H1 (cell line): Measurements from ENCODE around the gene COL25A1. TPM values are rescaled to one million over a fixed set of nuclear protein-coding genes. Genes with fewer than 3 reads are reported as not detected.

Source experiments
- CTCF ChIA-PET: fragments of 300-600 bp; sonication (Branson Sonifier 250); formaldehyde crosslinking; loops from one replicate; lab custom pipeline; 2021; ENCODE audit not compliant: partially characterized antibody; lab: Charles Lee
- POLR2A ChIA-PET: fragments of 300-600 bp; sonication (Branson Sonifier 250); formaldehyde crosslinking; loops from one replicate; lab custom pipeline; 2021; ENCODE audit warnings: inconsistent platforms; ENCODE audit not compliant: partially characterized antibody; lab: Charles Lee
- DNase-seq, 2 experiments: peaks; one replicate each; pipeline versions ENCODE4 v3.0.0 to v3.0.0-alpha.2; 2010 to 2022; ENCODE audit warnings: low spot score in 2 of 2, low read depth in 1 of 2, mixed read lengths in 1 of 2
- FAIRE-seq: peaks from 2 replicates; lab custom pipeline; 2011; peaks lifted over from hg19 to GRCh38; lab: Jason Lieb, UNC
- H2AFZ ChIP-seq: 2 replicates; pipeline ENCODE4 v1.8.1; 2012; ENCODE audit warnings: low read length, inconsistent platforms
- H2AK5ac ChIP-seq: 2 replicates; pipeline ENCODE4 v1.6.1; 2013; ENCODE audit warnings: low read depth, low read length
- H2BK120ac ChIP-seq: replicated peaks from 2 replicates; pipeline ENCODE3; 2013; ENCODE audit warnings: low read depth, low read length, inconsistent platforms
- H2BK12ac ChIP-seq: 2 replicates; pipeline ENCODE4 v1.6.1; 2013; ENCODE audit warnings: low read depth, low read length
- H2BK15ac ChIP-seq: 2 replicates; pipeline ENCODE4 v1.6.1; 2013; ENCODE audit warnings: low read length
- H2BK20ac ChIP-seq: 2 replicates; pipeline ENCODE4 v1.6.1; 2013; ENCODE audit warnings: low read length
- H2BK5ac ChIP-seq: 2 replicates; pipeline ENCODE4 v1.6.1; 2013; ENCODE audit warnings: low read depth, low read length
- H3K14ac ChIP-seq: 2 replicates; pipeline ENCODE4 v1.6.1; 2013; ENCODE audit warnings: inconsistent platforms; ENCODE audit not compliant: insufficient read length
- H3K18ac ChIP-seq: 2 replicates; pipeline ENCODE4 v1.6.1; 2013; ENCODE audit warnings: low read length; ENCODE audit errors: extremely low read depth
- H3K23ac ChIP-seq: 2 replicates; pipeline ENCODE4 v1.6.1; 2013; ENCODE audit warnings: inconsistent platforms; ENCODE audit not compliant: insufficient read length
- H3K23me2 ChIP-seq: 2 replicates; pipeline ENCODE4 v1.6.1; 2013; ENCODE audit warnings: low read depth, low read length
- H3K27ac ChIP-seq: 2 replicates; pipeline ENCODE4 v1.6.1; 2011; ENCODE audit warnings: low read depth, low read length, inconsistent platforms
- H3K27me3 ChIP-seq, 4 experiments: replicated peaks in 1 of 4; 1 replicate in 1 of 4; 2 replicates in 3 of 4; pipeline versions ENCODE4 v1.6.1 to v1.8.1; 2011 to 2013; ENCODE audit warnings: low read length in 3 of 4, mild to moderate bottlenecking in 3 of 4, inconsistent platforms in 2 of 4, mixed read lengths in 2 of 4, moderate library complexity in 1 of 4; ENCODE audit not compliant: control insufficient read depth in 3 of 4, insufficient read depth in 3 of 4; ENCODE audit errors: extremely low read depth in 1 of 4
- H3K36me3 ChIP-seq, 4 experiments: 2 replicates each; pipeline versions ENCODE4 v1.6.1 to v1.8.1; 2011 to 2013; ENCODE audit warnings: mild to moderate bottlenecking in 4 of 4, low read length in 3 of 4, moderate library complexity in 2 of 4, control low read depth in 1 of 4, inconsistent platforms in 1 of 4; ENCODE audit not compliant: insufficient read depth in 4 of 4, control insufficient read depth in 2 of 4
- H3K4ac ChIP-seq: replicated peaks from 2 replicates; pipeline ENCODE3; 2013; ENCODE audit warnings: low read length, low read depth, mixed read lengths, inconsistent platforms; ENCODE audit not compliant: insufficient read length
- H3K4me1 ChIP-seq, 4 experiments: replicated peaks in 1 of 4; 1 replicate in 1 of 4; 2 replicates in 3 of 4; pipeline versions ENCODE4 v1.6.1 to v1.8.1; 2011 to 2013; ENCODE audit warnings: low read length in 3 of 4, inconsistent platforms in 2 of 4, mixed read lengths in 1 of 4; ENCODE audit not compliant: insufficient read depth in 4 of 4, control insufficient read depth in 3 of 4
- H3K4me2 ChIP-seq, 2 experiments: 2 replicates each; pipeline versions ENCODE4 v1.6.1 to v1.8.1; 2011 to 2013; ENCODE audit warnings: low read depth in 2 of 2, low read length in 2 of 2, control low read depth in 1 of 2, inconsistent platforms in 1 of 2, mild to moderate bottlenecking in 1 of 2; ENCODE audit not compliant: insufficient read depth in 1 of 2
- H3K4me3 ChIP-seq, 4 experiments: fragments of 200-600, 300-600 bp in 1 of 4; sonication (generic), shearing (Covaris generic), sonication (Bioruptor Twin) in 1 of 4; 2 replicates each; pipeline versions ENCODE4 v1.5.1 to v1.8.1; 2011 to 2016; ENCODE audit warnings: low read length in 4 of 4, low read depth in 3 of 4, control low read depth in 2 of 4, inconsistent platforms in 2 of 4, mild to moderate bottlenecking in 2 of 4, mixed read lengths in 1 of 4, moderate library complexity in 1 of 4; ENCODE audit not compliant: insufficient read depth in 2 of 4; ENCODE audit errors: extremely low read depth in 1 of 4
- H3K56ac ChIP-seq: replicated peaks from 2 replicates; pipeline ENCODE3; 2013; ENCODE audit warnings: low read depth, mild to moderate bottlenecking, mixed read lengths, low read length, inconsistent platforms; ENCODE audit not compliant: insufficient read length
- H3K79me1 ChIP-seq: 2 replicates; pipeline ENCODE4 v1.6.1; 2013; ENCODE audit warnings: low read depth, low read length, control low read depth
- H3K79me2 ChIP-seq, 2 experiments: 2 replicates each; pipeline versions ENCODE4 v1.6.1 to v1.8.1; 2012 to 2013; ENCODE audit warnings: low read length in 2 of 2, mild to moderate bottlenecking in 2 of 2, inconsistent platforms in 1 of 2; ENCODE audit not compliant: insufficient read depth in 2 of 2, control insufficient read depth in 1 of 2
- H3K9ac ChIP-seq, 4 experiments: replicated peaks in 1 of 4; 1 replicate in 1 of 4; 2 replicates in 3 of 4; pipeline versions ENCODE4 v1.6.1 to v1.8.1; 2011 to 2013; ENCODE audit warnings: low read depth in 3 of 4, low read length in 3 of 4, control low read depth in 2 of 4, mild to moderate bottlenecking in 2 of 4, moderate library complexity in 2 of 4, inconsistent platforms in 1 of 4; ENCODE audit errors: extremely low read depth in 1 of 4
- H3K9me3 ChIP-seq, 2 experiments: 2 replicates each; pipeline versions ENCODE4 v1.6.1 to v1.8.1; 2012 to 2013; ENCODE audit warnings: mild to moderate bottlenecking in 2 of 2, moderate library complexity in 2 of 2, control low read depth in 1 of 2, inconsistent platforms in 1 of 2, low read depth in 1 of 2, low read length in 1 of 2, mixed read lengths in 1 of 2; ENCODE audit not compliant: insufficient read depth in 2 of 2
- H4K20me1 ChIP-seq, 2 experiments: replicated peaks in 1 of 2; 2 replicates each; pipeline versions ENCODE3 to v1.8.1; 2011 to 2013; ENCODE audit warnings: inconsistent platforms in 2 of 2, low read length in 2 of 2, mild to moderate bottlenecking in 1 of 2; ENCODE audit not compliant: insufficient read depth in 2 of 2, control insufficient read depth in 1 of 2
- H4K5ac ChIP-seq: 2 replicates; pipeline ENCODE4 v1.6.1; 2013; ENCODE audit warnings: low read length, low read depth, mixed read lengths, inconsistent platforms; ENCODE audit not compliant: insufficient read length
- H4K8ac ChIP-seq: 2 replicates; pipeline ENCODE4 v1.8.0; 2013; ENCODE audit warnings: mild to moderate bottlenecking, moderate library complexity, low read length, inconsistent platforms; ENCODE audit not compliant: insufficient read depth; ENCODE audit errors: extremely low read depth
- H4K91ac ChIP-seq: replicated peaks from 2 replicates; pipeline ENCODE3; 2013; ENCODE audit warnings: low read length, mixed read lengths, inconsistent platforms; ENCODE audit not compliant: insufficient read length
- BCL11A ChIP-seq, 2 experiments: IDR thresholded peaks; one replicate each; pipeline ENCODE4 v1.6.1; 2011; ENCODE audit warnings: low read depth in 2 of 2, low read length in 2 of 2, mild to moderate bottlenecking in 2 of 2
- BRCA1 ChIP-seq: IDR thresholded peaks from 2 replicates; pipeline ENCODE4 v1.6.1; 2012; ENCODE audit warnings: low read depth, low read length, improper control_type of control experiment
- CHD2 ChIP-seq: IDR thresholded peaks from 2 replicates; pipeline ENCODE4 v1.6.1; 2012; ENCODE audit warnings: low read length, improper control_type of control experiment
- KDM1A ChIP-seq: fragments of 200-600, 300-600 bp; sonication (generic); IDR thresholded peaks from 2 replicates; pipeline ENCODE4 v1.7.1; 2016; ENCODE audit warnings: mild to moderate bottlenecking, low read length, borderline replicate concordance
- KDM4A ChIP-seq: IDR thresholded peaks from one replicate; pipeline ENCODE4 v1.7.1; 2012; ENCODE audit warnings: low read depth, mild to moderate bottlenecking, moderate library complexity, low read length, inconsistent platforms; ENCODE audit not compliant: severe bottlenecking
- SIN3A ChIP-seq, 2 experiments: IDR thresholded peaks in 1 of 2; conservative IDR thresholded peaks in 1 of 2; 2 replicates each; pipeline ENCODE4 v1.6.1; 2011 to 2012; ENCODE audit warnings: low read length in 2 of 2, improper control_type of control experiment in 1 of 2, low read depth in 1 of 2, mild to moderate bottlenecking in 1 of 2
- SP2 ChIP-seq: IDR thresholded peaks from 2 replicates; pipeline ENCODE4 v1.6.1; 2012; ENCODE audit warnings: mild to moderate bottlenecking, low read length, inconsistent platforms
- SP4 ChIP-seq: IDR thresholded peaks from 2 replicates; pipeline ENCODE4 v1.6.1; 2012; ENCODE audit warnings: low read length, inconsistent platforms
- SRF ChIP-seq: IDR thresholded peaks from 2 replicates; pipeline ENCODE4 v1.6.1; 2011; ENCODE audit warnings: mild to moderate bottlenecking, low read depth, low read length, moderate library complexity
- TBP ChIP-seq: IDR thresholded peaks from 2 replicates; pipeline ENCODE4 v1.6.1; 2011; ENCODE audit warnings: low read depth, low read length, improper control_type of control experiment
- TCF12 ChIP-seq: IDR thresholded peaks from 2 replicates; pipeline ENCODE4 v1.6.1; 2011; ENCODE audit warnings: low read depth, mild to moderate bottlenecking, low read length
- WGBS, 2 experiments: shearing (Covaris generic) in 1 of 2; methylation state at CpG; one replicate each; pipeline versions ENCODE4 v1.1.6 to v1.1.7; 2013 to 2015; ENCODE audit warnings: low lambda C conversion rate in 2 of 2, mixed read lengths in 2 of 2, inconsistent platforms in 1 of 2, low coverage in 1 of 2, missing lambda C conversion rate in 1 of 2; ENCODE audit not compliant: insufficient replicate concordance in 2 of 2, insufficient coverage in 1 of 2, insufficient read length in 1 of 2; ENCODE audit errors: extremely low coverage in 1 of 2, missing lambda C conversion rate in 1 of 2; 5-methylcytosine and 5-hydroxymethylcytosine counted together
- polyA plus RNA-seq, 7 experiments: library from polyadenylated mRNA; depleted of rRNA in 3 of 7; stranded (reverse) in 5 of 7; unstranded in 2 of 7; fragments of >200 nt in 5 of 7; fragments of 200-250 nt in 2 of 7; gene quantifications; 1 replicate in 5 of 7; 2 replicates in 1 of 7; 4 replicates in 1 of 7; pipeline versions ENCODE4 v1.2.1 to v1.2.3, GENCODE V29; 2011 to 2013; ENCODE audit warnings: missing spikeins in 2 of 7, mixed read lengths in 2 of 7
- total RNA-seq: library from RNA; stranded (reverse); fragmentation: NEBNext Ultra II Directional; extraction: Animal tissue kit (Norgen Biotek cat#: 25700); gene quantifications from 2 replicates; pipeline ENCODE4 v1.2.1, GENCODE V29; 2021
- TF ChIP-seq, protein P1 (sequence below), 3 experiments: IDR thresholded peaks; 1 replicate in 2 of 3; 2 replicates in 1 of 3; pipeline versions ENCODE4 v1.5.1 to v1.6.1; 2011; ENCODE audit warnings: low read length in 3 of 3, mild to moderate bottlenecking in 3 of 3, inconsistent platforms in 2 of 3, low read depth in 1 of 3, moderate library complexity in 1 of 3; ENCODE audit not compliant: insufficient read depth in 1 of 3; ENCODE audit errors: control extremely low read depth in 1 of 3

Gene COL25A1
- total and polyA plus RNA-seq, 2 of the 8 experiments (the other 6 are each of a cell fraction or from before 2014, with no cell fraction given): 1.1 to 8.3 TPM

DNA sequence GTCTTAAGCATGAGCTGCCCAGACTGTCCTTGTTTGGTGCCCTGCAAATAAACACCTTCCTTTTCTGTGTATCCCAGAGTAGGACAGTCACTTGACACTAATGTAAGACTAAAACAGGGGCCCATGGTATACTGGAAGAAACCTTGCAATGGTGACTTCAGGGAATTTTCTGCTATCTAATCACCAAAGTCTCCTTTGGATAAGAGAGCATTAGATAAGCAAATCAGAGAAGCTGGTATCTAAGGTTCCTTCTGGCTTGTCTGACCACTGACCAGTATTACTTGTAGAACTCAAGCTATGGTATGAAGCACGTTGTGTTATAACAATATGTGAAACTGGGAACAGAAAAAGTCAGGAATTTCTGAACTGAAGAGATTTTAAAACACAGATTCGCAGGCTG, 173.9 kb downstream of the COL25A1 start:
- H3K56ac ChIP-seq: no peak overlapping the region
- H2BK12ac ChIP-seq: no peak overlapping the region
- H2BK15ac ChIP-seq: no peak overlapping the region
- H3K4me1 ChIP-seq: peaks cover 0 to 3% (median 1%) of the 10 kb centered on the region in 4 experiments; a peak in 1 of 7 replicates
- no peaks in the 10 kb centered on the region for H4K20me1 ChIP-seq
- no peaks in the 10 kb centered on the region for H3K23me2 ChIP-seq
- no peak overlapping the region for H4K91ac ChIP-seq
- H2AK5ac ChIP-seq: no peak overlapping the region
- CTCF ChIA-PET: interaction anchor here (0.6 to 2.8 kb wide), 5 partner anchors 121 to 817 kb away, joined by 3 to 6 read pairs (median 4); no protein-coding TSS in a partner anchor
- no peak overlapping the region for H4K8ac ChIP-seq
- no peak overlapping the region for H3K23ac ChIP-seq
- no peak overlapping the region for H3K9ac ChIP-seq
- no peak overlapping the region for H2BK20ac ChIP-seq
- FAIRE-seq (no peak), DNase-seq (no peak)
- 95% methylated on average over 2 of the region's 2 CpGs; no CpG with 5 or more reads in 1 of the 2 experiments for WGBS, 2 experiments
- H3K14ac ChIP-seq: no peak overlapping the region
- H2BK5ac ChIP-seq: no peak overlapping the region
- no peaks in the 10 kb centered on the region for H3K27me3 ChIP-seq
- H2AFZ ChIP-seq: no peak overlapping the region
- no peak overlapping the region for H3K27ac ChIP-seq
- no peak overlapping the region for H4K5ac ChIP-seq
- H3K4me2 ChIP-seq: no peak overlapping the region
- H3K4me3 ChIP-seq: no peak overlapping the region
- no peaks in the 10 kb centered on the region for H3K9me3 ChIP-seq
- POLR2A ChIA-PET: interaction anchor here (0.6 kb wide), 1 partner anchor 186 kb away, joined by 4 read pairs; no protein-coding TSS in a partner anchor
- no peak overlapping the region for H2BK120ac ChIP-seq
- H3K36me3 ChIP-seq: no peaks in the 10 kb centered on the region
- no peak overlapping the region for H3K18ac ChIP-seq
- H3K4ac ChIP-seq: no peak overlapping the region
- no peaks in the 10 kb centered on the region for H3K79me2 ChIP-seq
- H3K79me1 ChIP-seq: no peaks in the 10 kb centered on the region
- TF ChIP-seq CHD2: no peak
- no peak for TF ChIP-seq TCF12
- TF ChIP-seq SP4: no peak
- no peak for TF ChIP-seq KDM4A
- TF ChIP-seq KDM1A: no peak
- no peak for TF ChIP-seq BRCA1
- no peak for TF ChIP-seq TBP
- TF ChIP-seq, protein P1, sequence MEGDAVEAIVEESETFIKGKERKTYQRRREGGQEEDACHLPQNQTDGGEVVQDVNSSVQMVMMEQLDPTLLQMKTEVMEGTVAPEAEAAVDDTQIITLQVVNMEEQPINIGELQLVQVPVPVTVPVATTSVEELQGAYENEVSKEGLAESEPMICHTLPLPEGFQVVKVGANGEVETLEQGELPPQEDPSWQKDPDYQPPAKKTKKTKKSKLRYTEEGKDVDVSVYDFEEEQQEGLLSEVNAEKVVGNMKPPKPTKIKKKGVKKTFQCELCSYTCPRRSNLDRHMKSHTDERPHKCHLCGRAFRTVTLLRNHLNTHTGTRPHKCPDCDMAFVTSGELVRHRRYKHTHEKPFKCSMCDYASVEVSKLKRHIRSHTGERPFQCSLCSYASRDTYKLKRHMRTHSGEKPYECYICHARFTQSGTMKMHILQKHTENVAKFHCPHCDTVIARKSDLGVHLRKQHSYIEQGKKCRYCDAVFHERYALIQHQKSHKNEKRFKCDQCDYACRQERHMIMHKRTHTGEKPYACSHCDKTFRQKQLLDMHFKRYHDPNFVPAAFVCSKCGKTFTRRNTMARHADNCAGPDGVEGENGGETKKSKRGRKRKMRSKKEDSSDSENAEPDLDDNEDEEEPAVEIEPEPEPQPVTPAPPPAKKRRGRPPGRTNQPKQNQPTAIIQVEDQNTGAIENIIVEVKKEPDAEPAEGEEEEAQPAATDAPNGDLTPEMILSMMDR (IDR thresholded peaks at IDR 0.05; ENCODE audit: control extremely low read depth in 1 of 3, insufficient read depth in 1 of 3, low read depth in 1 of 3, low read length in 3 of 3): no peak
- no peak for TF ChIP-seq SRF
- TF ChIP-seq SIN3A (conservative IDR thresholded peaks at IDR 0.05 in 1 of 2, IDR thresholded peaks at IDR 0.05 in 1 of 2; ENCODE audit: low read depth in 1 of 2, low read length in 2 of 2): no peak
- no peak for TF ChIP-seq BCL11A (IDR thresholded peaks at IDR 0.05; ENCODE audit: low read depth in 2 of 2, low read length in 2 of 2)
- no peak for TF ChIP-seq SP2
